GM18909 (cell line): ENCODE results near the gene HMGCL.
"Not testable (repeated sequence)": the region's sequence is repeated elsewhere in the genome, so short reads cannot be mapped to it uniquely, and the experiment has no call there.

Experiments used
- ATAC-seq: cut with Tn5 transposase; IDR thresholded peaks from one replicate; pipeline ENCODE4 v1.9.1; 2021; ENCODE audit warnings: mild to moderate bottlenecking; ENCODE audit not compliant: unreplicated experiment, poor library complexity

Gene HMGCL

GRCh38 chr1:23827717-23828116 lies 2.5 kb upstream of the HMGCL start:
- ATAC-seq, result no peak

GRCh38 chr1:23826590-23826989 lies 1.4 kb upstream of the HMGCL start:
- not testable (repeated sequence) for ATAC-seq

- ATAC-seq, result no peak
Measured at GRCh38 chr1:23825762-23826522, 713 bp upstream of the HMGCL start.

GRCh38 chr1:23824711-23825075 lies 536 bp downstream of the HMGCL start:
- no peak for ATAC-seq

GRCh38 chr1:23823767-23824166 lies 1.5 kb downstream of the HMGCL start:
- no peak for ATAC-seq

- ATAC-seq, result no peak
Measured at GRCh38 chr1:23817633-23818032, 7.6 kb downstream of the HMGCL start.

GRCh38 chr1:23816906-23817305 lies 8.3 kb downstream of the HMGCL start:
- no peak for ATAC-seq

GRCh38 chr1:23816361-23816760 lies 8.9 kb downstream of the HMGCL start:
- ATAC-seq, result no peak

- no peak for ATAC-seq
Measured at GRCh38 chr1:23814016-23814415, 11.2 kb downstream of the HMGCL start.

GRCh38 chr1:23810818-23811540 lies 14.2 kb downstream of the HMGCL start:
- peak; percentile 65 for ATAC-seq

GRCh38 chr1:23809751-23810171 lies 15.5 kb downstream of the HMGCL start:
- ATAC-seq, result peak; percentile 61

GRCh38 chr1:23807453-23807852 lies 17.8 kb downstream of the HMGCL start:
- ATAC-seq, result no peak

- no peak for ATAC-seq
Measured at GRCh38 chr1:23806280-23806679, 18.9 kb downstream of the HMGCL start.

GRCh38 chr1:23805025-23805424 lies 20.2 kb downstream of the HMGCL start:
- no peak for ATAC-seq

GRCh38 chr1:23804183-23804835 lies 20.9 kb downstream of the HMGCL start:
- no peak for ATAC-seq

GRCh38 chr1:23803674-23804073 lies 21.6 kb downstream of the HMGCL start:
- no peak for ATAC-seq

- not testable (repeated sequence) for ATAC-seq
Measured at GRCh38 chr1:23802809-23803342, 22.4 kb downstream of the HMGCL start.

GRCh38 chr1:23801876-23802275 lies 23.4 kb downstream of the HMGCL start:
- ATAC-seq, result no peak

GRCh38 chr1:23801338-23801748 lies 23.9 kb downstream of the HMGCL start:
- ATAC-seq, result no peak

- peak; percentile 78 for ATAC-seq
Measured at GRCh38 chr1:23800400-23801337, 24.6 kb downstream of the HMGCL start, which contains the start of gene GALE. GALE (minus strand) TSS chr1:23800754; CDS start chr1:23799007, 1,747 bp downstream.
